K562 (cell line): ENCODE measurements around the gene SLC22A23. TPM values are rescaled to one million over a fixed set of nuclear protein-coding genes. Genes with fewer than 3 reads are reported as not detected.

Experiments used
- BCL6 ChIP-seq: fragments of 250-450 bp; sonication (Bioruptor Pico); IDR thresholded peaks from 2 replicates; pipeline ENCODE4 v1.4.0; 2020
- BRF1 ChIP-seq: IDR thresholded peaks from 3 replicates; pipeline ENCODE4 v1.6.1; 2011; ENCODE audit warnings: borderline replicate concordance, mild to moderate bottlenecking; ENCODE audit not compliant: insufficient read length; ENCODE audit errors: extremely low read depth
- CREB1 ChIP-seq, 2 experiments: sonication (generic) in 1 of 2; formaldehyde crosslinking in 1 of 2; IDR thresholded peaks; 2 replicates each; pipeline versions ENCODE4 v1.6.1 to v1.8.0; 2012 to 2022; ENCODE audit warnings: inconsistent platforms in 1 of 2, mild to moderate bottlenecking in 1 of 2, missing genetic modification reagents in 1 of 2, moderate library complexity in 1 of 2
- HIVEP1 ChIP-seq: fragments of 250-450 bp; sonication (Bioruptor Pico); IDR thresholded peaks from 2 replicates; pipeline ENCODE4 v1.4.0; 2020; ENCODE audit warnings: mild to moderate bottlenecking
- NUFIP1 ChIP-seq: fragments of 450-650 bp; IDR thresholded peaks from 2 replicates; pipeline ENCODE4 v1.6.1; 2018; ENCODE audit not compliant: partially characterized antibody
- PTBP1 ChIP-seq: fragments of 200-400 bp; formaldehyde crosslinking; IDR thresholded peaks from 2 replicates; pipeline ENCODE4 v1.6.1; 2017; ENCODE audit warnings: low read depth, low read length
- RBM15 ChIP-seq: fragments of 200-400 bp; formaldehyde crosslinking; IDR thresholded peaks from 2 replicates; pipeline ENCODE4 v1.6.1; 2018; ENCODE audit warnings: mild to moderate bottlenecking, low read length, moderate library complexity; ENCODE audit not compliant: insufficient read depth
- STAG1 ChIP-seq: sonication (generic); formaldehyde crosslinking; IDR thresholded peaks from 2 replicates; pipeline ENCODE4 v1.5.0; 2020; ENCODE audit warnings: missing genetic modification reagents, borderline replicate concordance
- TEAD2 ChIP-seq: fragments of 450-650 bp; IDR thresholded peaks from 2 replicates; pipeline ENCODE4 v1.6.1; 2016; ENCODE audit warnings: missing genetic modification characterization, control low read depth, missing compliant biosample characterization
- THRAP3 ChIP-seq: fragments of 450-650 bp; IDR thresholded peaks from 2 replicates; pipeline ENCODE4 v1.6.1; 2016; ENCODE audit warnings: mild to moderate bottlenecking, inconsistent platforms, borderline replicate concordance
- ZNF124 ChIP-seq: sonication (generic); formaldehyde crosslinking; IDR thresholded peaks from 2 replicates; pipeline ENCODE4 v1.8.1; 2022; ENCODE audit warnings: missing genetic modification reagents
- ZNF184 ChIP-seq: sonication (generic); formaldehyde crosslinking; IDR thresholded peaks from 2 replicates; pipeline ENCODE4 v1.5.0; 2020; ENCODE audit warnings: missing genetic modification reagents
- ZNF263 ChIP-seq: sonication (generic); formaldehyde crosslinking; IDR thresholded peaks from 2 replicates; pipeline ENCODE4 v1.8.0; 2022; ENCODE audit warnings: mild to moderate bottlenecking, missing genetic modification reagents, borderline replicate concordance
- ZNF384 ChIP-seq: IDR thresholded peaks from 2 replicates; pipeline ENCODE4 v1.6.1; 2012; ENCODE audit warnings: low read depth, low read length, improper control_type of control experiment
- ZNF77 ChIP-seq: fragments of 250-450 bp; sonication (Bioruptor Pico); IDR thresholded peaks from 2 replicates; pipeline ENCODE4 v1.5.0; 2020
- polyA plus RNA-seq, 8 experiments: library from polyadenylated mRNA; depleted of rRNA in 4 of 8; stranded (reverse) in 5 of 8; unstranded in 3 of 8; fragments of >200 nt; fragmentation: Nextera tagmentation in 2 of 8; fragmentation: Illumina TruSeq in 1 of 8; extraction: Ambion mirVana in 2 of 8; extraction: Trizol in 1 of 8; gene quantifications; 2 replicates each; pipeline versions ENCODE4 v1.2.1 to v1.2.3, GENCODE V29; 2011 to 2014; ENCODE audit warnings: inconsistent platforms in 1 of 8, missing spikeins in 1 of 8
- total RNA-seq, 7 experiments: library from RNA; depleted of rRNA in 6 of 7; stranded (reverse); fragments of >200 nt in 6 of 7; fragmentation: Illumina TruSeq in 2 of 7; extraction: Trizol in 2 of 7; gene quantifications; 2 replicates each; pipeline versions ENCODE4 v1.2.1 to v1.2.3, GENCODE V29; 2011 to 2021; ENCODE audit warnings: low replicate concordance in 1 of 7
- TF ChIP-seq, protein P1 (sequence below): fragments of 250-450 bp; sonication (Bioruptor Pico); IDR thresholded peaks from 2 replicates; pipeline ENCODE4 v1.9.0; 2021; ENCODE audit warnings: mild to moderate bottlenecking, inconsistent platforms
- TF ChIP-seq, protein P2 (sequence below): fragments of 250-450 bp; sonication (Bioruptor Pico); IDR thresholded peaks from 2 replicates; pipeline ENCODE4 v1.9.0; 2021; ENCODE audit warnings: mild to moderate bottlenecking
- TF ChIP-seq, protein P3 (sequence below): fragments of 450-650 bp; formaldehyde crosslinking; conservative IDR thresholded peaks from 2 replicates; pipeline ENCODE4 v1.4.0; 2022; ENCODE audit warnings: mild to moderate bottlenecking, missing genetic modification characterization
- TF ChIP-seq, protein P4 (sequence below): fragments of 450-650 bp; IDR thresholded peaks from 2 replicates; pipeline ENCODE4 v1.6.1; 2017; ENCODE audit warnings: mild to moderate bottlenecking, moderate library complexity
- TF ChIP-seq, protein P5 (sequence below): sonication (generic); formaldehyde crosslinking; IDR thresholded peaks from 2 replicates; pipeline ENCODE4 v1.8.0; 2022; ENCODE audit warnings: missing genetic modification reagents, mild to moderate bottlenecking, moderate library complexity, borderline replicate concordance
- TF ChIP-seq, protein P6 (sequence below): fragments of 450-650 bp; IDR thresholded peaks from 2 replicates; pipeline ENCODE4 v1.6.1; 2016; ENCODE audit warnings: mild to moderate bottlenecking

Gene SLC22A23
- total and polyA plus RNA-seq, 9 of the 15 experiments (the other 6 are each of a cell fraction or from before 2014, with no cell fraction given), result 0.30 to 8.7 (median 2.5) TPM

DNA sequence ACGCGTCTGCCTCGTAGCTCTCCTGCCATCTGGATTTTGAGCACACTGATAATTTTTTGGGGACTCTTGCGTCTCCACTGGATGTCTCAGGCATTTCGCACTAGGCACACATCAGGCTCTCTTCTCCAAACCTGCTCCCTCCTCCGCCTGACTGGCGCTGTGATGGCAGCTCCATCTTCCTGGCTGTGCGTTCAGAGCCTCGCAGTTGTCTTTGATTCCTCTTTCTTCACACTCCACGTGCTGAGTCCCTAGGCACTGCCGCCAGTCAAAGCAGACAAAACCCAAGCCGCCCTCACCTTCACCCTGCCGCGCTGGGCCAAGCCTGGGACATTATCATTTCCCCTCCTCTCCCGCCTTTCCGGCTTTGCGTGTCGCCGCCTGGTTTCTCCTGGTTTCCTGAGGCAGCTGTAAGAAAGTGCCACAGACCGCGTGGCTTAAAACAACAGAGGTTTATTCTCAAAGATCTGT is 197.3 kb downstream of the SLC22A23 start (continued):
- no peak for TF ChIP-seq RBM15
- peak; percentile 21; the same call in 1 of the 2 replicates for TF ChIP-seq STAG1 (CRISPR knock-in tag)
- TF ChIP-seq, protein P1, sequence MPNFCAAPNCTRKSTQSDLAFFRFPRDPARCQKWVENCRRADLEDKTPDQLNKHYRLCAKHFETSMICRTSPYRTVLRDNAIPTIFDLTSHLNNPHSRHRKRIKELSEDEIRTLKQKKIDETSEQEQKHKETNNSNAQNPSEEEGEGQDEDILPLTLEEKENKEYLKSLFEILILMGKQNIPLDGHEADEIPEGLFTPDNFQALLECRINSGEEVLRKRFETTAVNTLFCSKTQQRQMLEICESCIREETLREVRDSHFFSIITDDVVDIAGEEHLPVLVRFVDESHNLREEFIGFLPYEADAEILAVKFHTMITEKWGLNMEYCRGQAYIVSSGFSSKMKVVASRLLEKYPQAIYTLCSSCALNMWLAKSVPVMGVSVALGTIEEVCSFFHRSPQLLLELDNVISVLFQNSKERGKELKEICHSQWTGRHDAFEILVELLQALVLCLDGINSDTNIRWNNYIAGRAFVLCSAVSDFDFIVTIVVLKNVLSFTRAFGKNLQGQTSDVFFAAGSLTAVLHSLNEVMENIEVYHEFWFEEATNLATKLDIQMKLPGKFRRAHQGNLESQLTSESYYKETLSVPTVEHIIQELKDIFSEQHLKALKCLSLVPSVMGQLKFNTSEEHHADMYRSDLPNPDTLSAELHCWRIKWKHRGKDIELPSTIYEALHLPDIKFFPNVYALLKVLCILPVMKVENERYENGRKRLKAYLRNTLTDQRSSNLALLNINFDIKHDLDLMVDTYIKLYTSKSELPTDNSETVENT (CRISPR knock-in tag), result no peak
- TF ChIP-seq TEAD2 (tag), result no peak
- TF ChIP-seq ZNF384, result no peak
- TF ChIP-seq, protein P2, sequence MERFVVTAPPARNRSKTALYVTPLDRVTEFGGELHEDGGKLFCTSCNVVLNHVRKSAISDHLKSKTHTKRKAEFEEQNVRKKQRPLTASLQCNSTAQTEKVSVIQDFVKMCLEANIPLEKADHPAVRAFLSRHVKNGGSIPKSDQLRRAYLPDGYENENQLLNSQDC (CRISPR knock-in tag), result no peak
- TF ChIP-seq THRAP3, result no peak
- TF ChIP-seq, protein P3, sequence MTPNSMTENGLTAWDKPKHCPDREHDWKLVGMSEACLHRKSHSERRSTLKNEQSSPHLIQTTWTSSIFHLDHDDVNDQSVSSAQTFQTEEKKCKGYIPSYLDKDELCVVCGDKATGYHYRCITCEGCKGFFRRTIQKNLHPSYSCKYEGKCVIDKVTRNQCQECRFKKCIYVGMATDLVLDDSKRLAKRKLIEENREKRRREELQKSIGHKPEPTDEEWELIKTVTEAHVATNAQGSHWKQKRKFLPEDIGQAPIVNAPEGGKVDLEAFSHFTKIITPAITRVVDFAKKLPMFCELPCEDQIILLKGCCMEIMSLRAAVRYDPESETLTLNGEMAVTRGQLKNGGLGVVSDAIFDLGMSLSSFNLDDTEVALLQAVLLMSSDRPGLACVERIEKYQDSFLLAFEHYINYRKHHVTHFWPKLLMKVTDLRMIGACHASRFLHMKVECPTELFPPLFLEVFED (CRISPR knock-in tag), result no peak
- no peak for TF ChIP-seq PTBP1
- no peak for TF ChIP-seq BCL6 (CRISPR knock-in tag)
- TF ChIP-seq ZNF124 (CRISPR knock-in tag), result no peak
- no peak for TF ChIP-seq BRF1
- no peak for TF ChIP-seq NUFIP1
- no peak for TF ChIP-seq ZNF184
- TF ChIP-seq CREB1 (IDR thresholded peaks at IDR 0.05), result no peak
- TF ChIP-seq CREB1 (CRISPR knock-in tag; IDR thresholded peaks at IDR 0.05), result peak; percentile 45; the same call in 1 of the 2 replicates
- TF ChIP-seq, protein P4, sequence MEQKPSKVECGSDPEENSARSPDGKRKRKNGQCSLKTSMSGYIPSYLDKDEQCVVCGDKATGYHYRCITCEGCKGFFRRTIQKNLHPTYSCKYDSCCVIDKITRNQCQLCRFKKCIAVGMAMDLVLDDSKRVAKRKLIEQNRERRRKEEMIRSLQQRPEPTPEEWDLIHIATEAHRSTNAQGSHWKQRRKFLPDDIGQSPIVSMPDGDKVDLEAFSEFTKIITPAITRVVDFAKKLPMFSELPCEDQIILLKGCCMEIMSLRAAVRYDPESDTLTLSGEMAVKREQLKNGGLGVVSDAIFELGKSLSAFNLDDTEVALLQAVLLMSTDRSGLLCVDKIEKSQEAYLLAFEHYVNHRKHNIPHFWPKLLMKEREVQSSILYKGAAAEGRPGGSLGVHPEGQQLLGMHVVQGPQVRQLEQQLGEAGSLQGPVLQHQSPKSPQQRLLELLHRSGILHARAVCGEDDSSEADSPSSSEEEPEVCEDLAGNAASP, result no peak
- TF ChIP-seq, protein P5, sequence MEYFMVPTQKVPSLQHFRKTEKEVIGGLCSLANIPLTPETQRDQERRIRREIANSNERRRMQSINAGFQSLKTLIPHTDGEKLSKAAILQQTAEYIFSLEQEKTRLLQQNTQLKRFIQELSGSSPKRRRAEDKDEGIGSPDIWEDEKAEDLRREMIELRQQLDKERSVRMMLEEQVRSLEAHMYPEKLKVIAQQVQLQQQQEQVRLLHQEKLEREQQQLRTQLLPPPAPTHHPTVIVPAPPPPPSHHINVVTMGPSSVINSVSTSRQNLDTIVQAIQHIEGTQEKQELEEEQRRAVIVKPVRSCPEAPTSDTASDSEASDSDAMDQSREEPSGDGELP (CRISPR knock-in tag), result peak; percentile 47
- TF ChIP-seq ZNF263, result 0 out of 2 replicates have a peak, but pooled peaks have one; percentile 47
- TF ChIP-seq ZNF77 (CRISPR knock-in tag), result no peak
- TF ChIP-seq, protein P6, sequence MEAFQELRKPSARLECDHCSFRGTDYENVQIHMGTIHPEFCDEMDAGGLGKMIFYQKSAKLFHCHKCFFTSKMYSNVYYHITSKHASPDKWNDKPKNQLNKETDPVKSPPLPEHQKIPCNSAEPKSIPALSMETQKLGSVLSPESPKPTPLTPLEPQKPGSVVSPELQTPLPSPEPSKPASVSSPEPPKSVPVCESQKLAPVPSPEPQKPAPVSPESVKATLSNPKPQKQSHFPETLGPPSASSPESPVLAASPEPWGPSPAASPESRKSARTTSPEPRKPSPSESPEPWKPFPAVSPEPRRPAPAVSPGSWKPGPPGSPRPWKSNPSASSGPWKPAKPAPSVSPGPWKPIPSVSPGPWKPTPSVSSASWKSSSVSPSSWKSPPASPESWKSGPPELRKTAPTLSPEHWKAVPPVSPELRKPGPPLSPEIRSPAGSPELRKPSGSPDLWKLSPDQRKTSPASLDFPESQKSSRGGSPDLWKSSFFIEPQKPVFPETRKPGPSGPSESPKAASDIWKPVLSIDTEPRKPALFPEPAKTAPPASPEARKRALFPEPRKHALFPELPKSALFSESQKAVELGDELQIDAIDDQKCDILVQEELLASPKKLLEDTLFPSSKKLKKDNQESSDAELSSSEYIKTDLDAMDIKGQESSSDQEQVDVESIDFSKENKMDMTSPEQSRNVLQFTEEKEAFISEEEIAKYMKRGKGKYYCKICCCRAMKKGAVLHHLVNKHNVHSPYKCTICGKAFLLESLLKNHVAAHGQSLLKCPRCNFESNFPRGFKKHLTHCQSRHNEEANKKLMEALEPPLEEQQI, result no peak
- TF ChIP-seq HIVEP1 (CRISPR knock-in tag), result no peak
